ENCODE results near the gene FKBP8.
A peak's percentile ranks its signal among the peaks of the same experiment; 100 is the strongest.

FKBP8 gene

GRCh38 chr19:18501351-18501750 is 42.0 kb downstream of the FKBP8 start:
- DNase-seq: no peak

- DNase-seq: no peak
Measured at GRCh38 chr19:18500799-18501198, 42.6 kb downstream of the FKBP8 start.

GRCh38 chr19:18500376-18500775 is 43.0 kb downstream of the FKBP8 start:
- no peak for DNase-seq

- no peak for DNase-seq
Measured at GRCh38 chr19:18499055-18499775, 44.2 kb downstream of the FKBP8 start.

- no peak for DNase-seq
Measured at GRCh38 chr19:18496980-18497256, 46.5 kb downstream of the FKBP8 start.

GRCh38 chr19:18496167-18496979 is 47.0 kb downstream of the FKBP8 start:
- peak; percentile 28 for DNase-seq

GRCh38 chr19:18495204-18495911 is 48.0 kb downstream of the FKBP8 start:
- no peak for DNase-seq

- DNase-seq: no peak
Measured at GRCh38 chr19:18494267-18494607, 49.1 kb downstream of the FKBP8 start.

- DNase-seq: no peak
Measured at GRCh38 chr19:18493440-18494266, 49.7 kb downstream of the FKBP8 start.

- DNase-seq: no peak
Measured at GRCh38 chr19:18491995-18492953, 51.1 kb downstream of the FKBP8 start.

- DNase-seq: no peak
Measured at GRCh38 chr19:18490728-18491127, 52.6 kb downstream of the FKBP8 start.

- DNase-seq: no peak
Measured at GRCh38 chr19:18489627-18490184, 53.7 kb downstream of the FKBP8 start.

GRCh38 chr19:18488838-18489626 is 54.3 kb downstream of the FKBP8 start:
- no peak for DNase-seq

GRCh38 chr19:18488403-18488723 is 55.0 kb downstream of the FKBP8 start:
- no peak for DNase-seq

GRCh38 chr19:18487576-18488402 is 55.6 kb downstream of the FKBP8 start:
- DNase-seq: no peak

GRCh38 chr19:18486746-18487145 is 56.6 kb downstream of the FKBP8 start:
- DNase-seq: no peak

- DNase-seq: no peak
Measured at GRCh38 chr19:18484992-18485391, 58.4 kb downstream of the FKBP8 start.

GRCh38 chr19:18483119-18483890 is 60.1 kb downstream of the FKBP8 start:
- DNase-seq: no peak
